SU-DHL-6 (cell line): ENCODE measurements around the gene SLC4A5.

Experiments
- H2AFZ ChIP-seq: fragments of 200-600 bp; sonication (generic); 2 replicates; pipeline ENCODE4 v1.6.1; 2014; ENCODE audit warnings: low read depth, mild to moderate bottlenecking, moderate library complexity, mixed read lengths, antibody characterized with exemption, low read length; ENCODE audit not compliant: severe bottlenecking
- H3F3A ChIP-seq: fragments of 200-600 bp; shearing (Covaris generic); 2 replicates; pipeline ENCODE4 v1.6.0; 2016; ENCODE audit warnings: antibody characterized with exemption, mild to moderate bottlenecking; ENCODE audit not compliant: insufficient read depth
- H3K27ac ChIP-seq: fragments of 200-600 bp; sonication (generic); 2 replicates; pipeline ENCODE4 v1.5.1; 2016; ENCODE audit warnings: low read depth, mild to moderate bottlenecking, low read length, moderate library complexity, mixed read lengths
- H3K27me3 ChIP-seq: fragments of 200-600 bp; sonication (generic), shearing (Covaris generic); 2 replicates; pipeline ENCODE4 v1.6.0; 2014; ENCODE audit warnings: mild to moderate bottlenecking, low read length
- H3K36me3 ChIP-seq: fragments of 200-600 bp; sonication (generic); 2 replicates; pipeline ENCODE4 v1.6.1; 2014; ENCODE audit warnings: mild to moderate bottlenecking, low read length, mixed read lengths
- H3K4me2 ChIP-seq: fragments of 300-600, 200-600 bp; shearing (Covaris generic), sonication (generic); 2 replicates; pipeline ENCODE4 v1.6.0; 2014; ENCODE audit warnings: low read length, low read depth, mild to moderate bottlenecking; ENCODE audit not compliant: poor library complexity, severe bottlenecking
- H3K4me3 ChIP-seq: fragments of 200-600 bp; sonication (generic); 2 replicates; pipeline ENCODE4 v1.5.1; 2014; ENCODE audit warnings: antibody characterized with exemption, low read length, mild to moderate bottlenecking, mixed read lengths; ENCODE audit not compliant: insufficient read depth, poor library complexity, severe bottlenecking
- H3K79me2 ChIP-seq: fragments of 200-600 bp; sonication (generic); 2 replicates; pipeline ENCODE4 v1.6.1; 2014; ENCODE audit warnings: mild to moderate bottlenecking, low read length, moderate library complexity; ENCODE audit not compliant: insufficient read depth
- H3K9ac ChIP-seq: fragments of 200-600 bp; sonication (generic); 2 replicates; pipeline ENCODE4 v1.7.0; 2014; ENCODE audit warnings: mild to moderate bottlenecking, low read length
- H3K9me2 ChIP-seq: fragments of 200-600 bp; sonication (generic); replicated peaks from 2 replicates; pipeline ENCODE4 v1.6.1; 2014; ENCODE audit warnings: low read length; ENCODE audit not compliant: insufficient read depth
- H3K9me3 ChIP-seq: fragments of 200-600 bp; sonication (generic); 2 replicates; pipeline ENCODE4 v1.6.1; 2014; ENCODE audit warnings: low read length, mixed read lengths; ENCODE audit not compliant: insufficient read depth
- H4K20me1 ChIP-seq: fragments of 200-600 bp; sonication (generic); 2 replicates; pipeline ENCODE4 v1.6.1; 2014; ENCODE audit warnings: low read depth, mild to moderate bottlenecking, antibody characterized with exemption, low read length, moderate library complexity, mixed read lengths
- EZH2phosphoT487 ChIP-seq: fragments of 200-600 bp; sonication (generic), shearing (Covaris generic); conservative IDR thresholded peaks from 2 replicates; pipeline ENCODE4 v1.6.1; 2018; ENCODE audit warnings: mild to moderate bottlenecking, antibody characterized with exemption, low read length, moderate library complexity, mixed read lengths
- TF ChIP-seq, protein P1 (sequence below): fragments of 200-600 bp; sonication (generic); IDR thresholded peaks from one replicate; pipeline ENCODE4 v1.5.1; 2017; ENCODE audit warnings: antibody characterized with exemption, mild to moderate bottlenecking, low read length, moderate library complexity; ENCODE audit not compliant: insufficient read depth, poor library complexity, severe bottlenecking

The SLC4A5 gene

DNA sequence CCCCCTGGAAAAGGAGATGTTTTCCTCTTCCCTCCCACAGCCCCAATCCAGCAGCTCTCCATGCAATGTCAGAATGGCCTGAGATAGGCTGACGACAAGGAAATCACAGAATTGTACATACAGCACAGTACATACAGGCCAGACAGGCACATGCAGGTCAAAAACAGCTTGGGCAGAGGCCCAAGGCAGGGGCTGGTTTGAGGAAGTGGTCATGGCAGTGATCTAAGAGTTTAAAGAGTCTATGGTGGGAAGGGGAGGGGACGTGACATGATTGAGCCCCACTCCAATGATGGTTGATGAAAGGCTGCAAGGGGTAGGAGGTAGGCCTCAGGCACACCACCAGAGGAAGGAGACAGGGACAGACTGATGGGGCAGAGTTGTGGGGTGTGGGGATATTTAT lies 32.6 kb upstream of the SLC4A5 start:
- H3K4me3 ChIP-seq, result no peak overlapping the region
- H3K9ac ChIP-seq, result no peak overlapping the region
- H3K9me2 ChIP-seq, result no peaks in the 10 kb centered on the region
- no peak overlapping the region for H3K4me2 ChIP-seq
- no peaks in the 10 kb centered on the region for H4K20me1 ChIP-seq
- no peaks in the 10 kb centered on the region for H3F3A ChIP-seq
- no peak overlapping the region for H3K27ac ChIP-seq
- no peak for TF ChIP-seq EZH2phosphoT487
- TF ChIP-seq, protein P1, sequence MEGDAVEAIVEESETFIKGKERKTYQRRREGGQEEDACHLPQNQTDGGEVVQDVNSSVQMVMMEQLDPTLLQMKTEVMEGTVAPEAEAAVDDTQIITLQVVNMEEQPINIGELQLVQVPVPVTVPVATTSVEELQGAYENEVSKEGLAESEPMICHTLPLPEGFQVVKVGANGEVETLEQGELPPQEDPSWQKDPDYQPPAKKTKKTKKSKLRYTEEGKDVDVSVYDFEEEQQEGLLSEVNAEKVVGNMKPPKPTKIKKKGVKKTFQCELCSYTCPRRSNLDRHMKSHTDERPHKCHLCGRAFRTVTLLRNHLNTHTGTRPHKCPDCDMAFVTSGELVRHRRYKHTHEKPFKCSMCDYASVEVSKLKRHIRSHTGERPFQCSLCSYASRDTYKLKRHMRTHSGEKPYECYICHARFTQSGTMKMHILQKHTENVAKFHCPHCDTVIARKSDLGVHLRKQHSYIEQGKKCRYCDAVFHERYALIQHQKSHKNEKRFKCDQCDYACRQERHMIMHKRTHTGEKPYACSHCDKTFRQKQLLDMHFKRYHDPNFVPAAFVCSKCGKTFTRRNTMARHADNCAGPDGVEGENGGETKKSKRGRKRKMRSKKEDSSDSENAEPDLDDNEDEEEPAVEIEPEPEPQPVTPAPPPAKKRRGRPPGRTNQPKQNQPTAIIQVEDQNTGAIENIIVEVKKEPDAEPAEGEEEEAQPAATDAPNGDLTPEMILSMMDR, result no peak
- peaks cover 6% of the 10 kb centered on the region; the same call in 1 of the 2 replicates for H3K79me2 ChIP-seq
- no peaks in the 10 kb centered on the region for H3K9me3 ChIP-seq
- no peaks in the 10 kb centered on the region for H3K36me3 ChIP-seq
- no peak overlapping the region for H2AFZ ChIP-seq
- H3K27me3 ChIP-seq, result no peaks in the 10 kb centered on the region

DNA sequence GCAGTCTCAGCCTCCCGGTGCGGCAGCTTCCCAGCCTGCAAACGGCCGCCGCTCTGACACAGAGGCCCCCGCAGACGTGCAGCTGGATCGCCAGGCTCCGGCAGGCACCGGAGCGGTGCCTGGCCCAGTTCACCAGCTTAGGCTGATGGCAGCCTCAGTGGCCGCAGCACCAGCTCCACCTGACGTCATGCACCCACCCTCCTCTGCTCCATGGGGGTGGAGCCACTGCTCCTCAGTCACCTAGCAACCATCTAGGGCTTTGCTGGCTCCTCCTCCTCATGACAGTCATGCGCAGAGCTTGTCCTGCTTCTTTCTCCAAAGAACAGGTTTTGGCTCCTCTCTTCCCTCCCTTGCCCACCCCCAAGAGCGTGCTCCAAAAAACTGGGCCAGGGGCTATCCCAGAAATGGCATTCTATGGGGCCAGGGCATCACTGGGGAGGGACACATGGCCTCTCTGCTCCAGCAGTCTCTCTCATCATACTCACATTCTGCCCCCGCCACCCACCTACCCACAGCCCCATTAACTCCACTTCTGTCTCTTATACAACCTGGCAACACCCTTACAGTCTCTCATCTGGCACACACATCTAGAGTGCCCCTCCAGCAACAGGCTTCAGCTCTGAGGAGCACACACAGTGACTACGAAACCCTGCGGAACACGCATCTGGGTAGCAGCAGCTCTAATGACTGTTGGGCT lies 31.4 kb upstream of the SLC4A5 start:
- H3K4me3 ChIP-seq, result no peak overlapping the region
- no peak overlapping the region for H3K4me2 ChIP-seq
- H2AFZ ChIP-seq, result no peak overlapping the region
- H3K27ac ChIP-seq, result no peak overlapping the region
- H3K36me3 ChIP-seq, result no peaks in the 10 kb centered on the region
- no peak overlapping the region for H3K9ac ChIP-seq
- no peaks in the 10 kb centered on the region for H3K9me3 ChIP-seq
- H3K9me2 ChIP-seq, result no peaks in the 10 kb centered on the region
- no peak for TF ChIP-seq EZH2phosphoT487
- TF ChIP-seq, protein P1, result no peak
- H3K79me2 ChIP-seq, result peaks cover 6% of the 10 kb centered on the region; the same call in 1 of the 2 replicates
- H3F3A ChIP-seq, result no peaks in the 10 kb centered on the region
- no peaks in the 10 kb centered on the region for H4K20me1 ChIP-seq
- H3K27me3 ChIP-seq, result no peaks in the 10 kb centered on the region

DNA sequence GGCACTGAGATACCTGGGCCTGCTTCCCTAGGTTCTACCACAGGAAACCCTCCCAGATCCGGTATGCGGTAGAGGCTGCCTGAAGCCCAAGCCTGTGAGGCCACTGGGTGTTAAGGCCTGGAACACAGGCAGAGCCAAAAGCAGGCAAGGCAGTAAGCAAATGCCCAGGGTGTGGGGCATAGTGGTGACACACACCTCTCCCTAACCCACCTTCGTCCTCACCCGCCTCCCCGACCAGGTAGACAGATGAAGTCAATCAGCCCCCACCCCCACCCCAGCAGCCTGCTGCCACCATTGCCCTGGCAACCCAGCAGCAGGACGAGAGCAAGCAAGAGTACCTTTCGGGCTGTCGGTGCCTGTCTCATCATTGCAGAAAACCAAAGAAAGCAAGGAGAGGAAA lies 30.8 kb upstream of the SLC4A5 start:
- Histone ChIP-seq H3K36me3 (no peaks in the 10 kb centered on the region), H3K4me3 (no peak overlapping the region), H3F3A (no peaks in the 10 kb centered on the region), H3K9me2 (no peaks in the 10 kb centered on the region), H3K79me2 (peaks cover under 1% of the 10 kb centered on the region; the same call in 1 of the 2 replicates), H3K27ac (no peak overlapping the region), H4K20me1 (no peaks in the 10 kb centered on the region), H3K4me2 (no peak overlapping the region), H3K9ac (no peak overlapping the region), H2AFZ (no peak overlapping the region), H3K27me3 (no peaks in the 10 kb centered on the region), H3K9me3 (no peaks in the 10 kb centered on the region)
- TF ChIP-seq EZH2phosphoT487, result no peak
- TF ChIP-seq, protein P1, result no peak
